ENCODE data around the gene ARHGEF10L.

Gene ARHGEF10L

GRCh38 chr1:17648457-17649145, 109.1 kb downstream of the ARHGEF10L start:
- DNase-seq (ENCODE audit: low read depth, low spot score): no peak
- H3K27ac ChIP-seq: no peak overlapping the region

- H3K27ac ChIP-seq: no peak overlapping the region
- no peak for DNase-seq (ENCODE audit: low read depth, low spot score)
These were observed 110.0 kb downstream of the ARHGEF10L start for GRCh38 chr1:17649371-17650106.

GRCh38 chr1:17653276-17653675, 113.8 kb downstream of the ARHGEF10L start:
- DNase-seq (ENCODE audit: low read depth, low spot score): no peak
- H3K27ac ChIP-seq: no peak overlapping the region

- no peak overlapping the region for H3K27ac ChIP-seq
- no peak for DNase-seq (ENCODE audit: low read depth, low spot score)
These were observed 114.3 kb downstream of the ARHGEF10L start for GRCh38 chr1:17653728-17654351.

- no peak for DNase-seq (ENCODE audit: low read depth, low spot score)
- H3K27ac ChIP-seq: no peak overlapping the region
These were observed 115.0 kb downstream of the ARHGEF10L start for GRCh38 chr1:17654519-17654918.

GRCh38 chr1:17655169-17655568, 115.7 kb downstream of the ARHGEF10L start:
- no peak for DNase-seq (ENCODE audit: low read depth, low spot score)
- no peak overlapping the region for H3K27ac ChIP-seq

GRCh38 chr1:17655922-17656321, 116.4 kb downstream of the ARHGEF10L start:
- DNase-seq (ENCODE audit: low read depth, low spot score): no peak
- no peak overlapping the region for H3K27ac ChIP-seq

GRCh38 chr1:17657436-17657835, 117.9 kb downstream of the ARHGEF10L start:
- DNase-seq (ENCODE audit: low read depth, low spot score): no peak
- H3K27ac ChIP-seq: no peak overlapping the region

GRCh38 chr1:17658837-17659236, 119.3 kb downstream of the ARHGEF10L start:
- no peak overlapping the region for H3K27ac ChIP-seq
- no peak for DNase-seq (ENCODE audit: low read depth, low spot score)

- DNase-seq (ENCODE audit: low read depth, low spot score): no peak
- H3K27ac ChIP-seq: no peak overlapping the region
These were observed 122.2 kb downstream of the ARHGEF10L start for GRCh38 chr1:17661546-17662157.

GRCh38 chr1:17662296-17662695, 122.8 kb downstream of the ARHGEF10L start:
- no peak for DNase-seq (ENCODE audit: low read depth, low spot score)
- no peak overlapping the region for H3K27ac ChIP-seq

- DNase-seq (ENCODE audit: low read depth, low spot score): no peak
- no peak overlapping the region for H3K27ac ChIP-seq
These were observed 123.3 kb downstream of the ARHGEF10L start for GRCh38 chr1:17662786-17663185.

- no peak overlapping the region for H3K27ac ChIP-seq
- DNase-seq (ENCODE audit: low read depth, low spot score): no peak
These were observed 124.1 kb downstream of the ARHGEF10L start for GRCh38 chr1:17663646-17664045.

- DNase-seq (ENCODE audit: low read depth, low spot score): no peak
- H3K27ac ChIP-seq: no peak overlapping the region
These were observed 124.8 kb downstream of the ARHGEF10L start for GRCh38 chr1:17664322-17664721.

- DNase-seq (ENCODE audit: low read depth, low spot score): no peak
- no peak overlapping the region for H3K27ac ChIP-seq
These were observed 125.6 kb downstream of the ARHGEF10L start for GRCh38 chr1:17665054-17665453.

GRCh38 chr1:17665950-17666720, 126.6 kb downstream of the ARHGEF10L start:
- no peak for DNase-seq (ENCODE audit: low read depth, low spot score)
- H3K27ac ChIP-seq: no peak overlapping the region

- DNase-seq (ENCODE audit: low read depth, low spot score): no peak
- no peak overlapping the region for H3K27ac ChIP-seq
These were observed 128.1 kb downstream of the ARHGEF10L start for GRCh38 chr1:17667641-17668040.

- H3K27ac ChIP-seq: no peak overlapping the region
- DNase-seq (ENCODE audit: low read depth, low spot score): no peak
These were observed 128.7 kb downstream of the ARHGEF10L start for GRCh38 chr1:17668195-17668594.

- H3K27ac ChIP-seq: no peak overlapping the region
- no peak for DNase-seq (ENCODE audit: low read depth, low spot score)
These were observed 129.2 kb downstream of the ARHGEF10L start for GRCh38 chr1:17668624-17669175.

GRCh38 chr1:17669305-17669704, 129.8 kb downstream of the ARHGEF10L start:
- DNase-seq (ENCODE audit: low read depth, low spot score): no peak

More at GRCh38 chr1:17669305-17669704, 129.8 kb downstream of the ARHGEF10L start:
- no peak overlapping the region for H3K27ac ChIP-seq
